NCI-H2081 (cell line): ENCODE data around the gene ISG15.
"Not testable (repeated sequence)": the region's sequence is repeated elsewhere in the genome, so short reads cannot be mapped to it uniquely, and the experiment has no call there.

ENCODE experiments used
- DNase-seq, 2 experiments: peaks; one replicate each; lab custom pipeline; 2025; lab: John Stamatoyannopoulos, UW

ISG15 gene

DNA sequence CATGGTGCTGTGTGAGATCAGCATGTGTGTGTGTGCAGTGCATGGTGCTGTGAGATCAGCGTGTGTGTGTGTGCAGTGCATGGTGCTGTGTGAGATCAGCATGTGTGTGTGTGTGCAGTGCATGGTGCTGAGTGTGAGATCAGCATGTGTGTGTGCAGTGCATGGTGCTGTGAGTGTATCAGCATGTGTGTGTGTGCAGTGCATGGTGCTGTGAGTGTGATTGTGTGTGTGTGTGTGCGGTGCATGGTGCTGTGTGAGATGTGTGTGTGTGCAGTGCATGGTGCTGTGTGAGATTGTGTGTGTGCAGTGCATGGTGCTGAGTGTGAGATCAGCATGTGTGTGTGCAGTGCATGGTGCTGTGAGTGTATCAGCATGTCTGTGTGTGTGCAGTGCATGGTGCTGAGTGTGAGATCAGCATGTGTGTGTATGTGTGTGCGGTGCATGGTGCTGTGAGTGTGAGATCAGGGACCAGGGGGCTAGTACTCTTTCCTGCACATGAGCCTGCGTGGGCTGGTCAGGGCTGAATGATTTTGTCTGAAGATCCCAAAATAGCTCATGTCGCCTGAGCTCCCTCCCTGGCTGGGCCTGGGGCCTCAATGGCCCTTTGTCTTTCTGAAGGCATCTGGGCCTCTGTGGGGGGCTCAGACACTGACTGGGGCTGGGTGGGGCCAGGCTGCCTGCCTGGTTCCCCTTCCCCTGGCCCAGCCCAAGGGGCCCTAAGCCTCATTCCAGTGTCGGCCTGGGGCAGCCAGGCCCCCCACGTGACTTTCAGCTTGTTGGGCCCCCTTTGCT is 17.8 kb downstream of the ISG15 start:
- DNase-seq = not testable (repeated sequence)

DNA sequence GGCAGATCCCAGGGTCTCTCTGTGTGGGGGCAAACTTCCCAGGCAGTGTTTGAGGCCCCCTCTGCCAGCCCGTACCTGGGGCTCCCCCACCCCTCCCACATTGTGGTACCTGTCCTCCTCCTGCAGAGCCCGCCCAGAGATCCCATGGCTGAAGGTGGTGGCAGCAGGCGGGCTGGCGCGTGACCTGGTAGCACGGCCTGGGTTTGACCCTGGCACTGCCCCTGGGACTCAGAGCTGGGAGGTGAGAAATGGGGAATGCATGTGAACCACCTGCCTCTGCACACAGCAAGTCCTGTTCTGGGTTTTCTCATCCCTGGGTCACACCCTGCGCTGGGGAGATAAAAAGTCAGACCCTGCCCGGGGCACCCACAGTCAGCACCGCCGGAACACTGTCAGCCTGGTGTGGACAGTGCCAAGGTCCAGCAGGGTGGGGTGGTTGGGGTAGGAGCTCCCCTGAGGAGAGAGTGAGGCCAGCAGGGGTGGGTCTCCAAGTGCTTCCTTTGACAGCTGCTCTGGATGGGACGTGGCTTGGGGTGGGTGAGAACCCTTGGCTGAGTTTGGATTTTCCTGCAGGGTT is 18.4 kb downstream of the ISG15 start:
- no peak for DNase-seq

DNA sequence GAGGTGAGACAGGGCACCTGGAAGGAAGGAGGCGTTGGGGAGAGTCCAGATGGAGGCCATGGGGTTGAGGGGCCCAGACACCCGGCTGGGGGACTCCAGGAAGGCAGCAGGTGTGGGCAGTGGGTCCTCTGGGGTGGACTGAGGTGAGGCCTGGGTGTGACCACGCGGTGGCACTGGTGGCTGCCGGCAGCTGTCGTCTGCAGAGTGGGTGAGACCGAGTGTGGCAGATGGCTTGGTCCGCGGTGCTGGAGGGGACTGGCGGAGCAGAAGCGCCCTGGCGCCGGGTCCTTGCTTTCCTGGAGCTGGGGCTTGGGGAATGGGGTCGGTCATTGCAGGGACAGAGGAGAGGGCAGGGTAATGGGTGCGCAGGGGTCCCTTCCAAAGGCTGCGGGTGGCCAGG is 19.1 kb downstream of the ISG15 start:
- peak in 1 of 2 experiments; percentile 21 for DNase-seq

DNA sequence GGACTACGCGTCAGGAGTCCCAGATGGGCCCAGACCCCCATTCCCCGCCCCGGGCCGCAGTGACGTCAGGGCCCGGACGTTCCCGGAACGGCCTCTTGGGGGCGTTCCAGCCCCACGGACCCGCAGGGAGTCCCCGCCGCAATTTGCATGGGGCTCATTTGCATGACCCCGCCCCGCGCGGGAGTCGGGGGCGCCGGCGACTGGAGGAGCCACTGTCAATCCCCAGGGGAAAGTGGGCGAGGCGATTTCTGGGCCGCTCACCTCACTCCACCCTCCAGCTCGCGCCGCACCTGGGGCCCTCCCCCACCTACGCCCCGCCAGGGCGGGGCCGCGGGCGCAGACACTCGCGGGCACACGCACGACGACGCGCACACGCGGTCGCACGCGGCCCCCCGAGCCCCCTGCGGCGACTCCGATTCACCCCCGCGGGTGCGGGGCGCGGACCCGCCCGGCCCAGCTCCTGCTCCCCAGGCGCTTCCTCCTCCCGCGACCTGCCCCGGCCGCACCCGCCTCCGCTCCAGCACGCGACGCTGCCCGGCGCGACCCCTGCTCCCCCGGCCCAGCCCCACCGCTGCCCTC is 19.8 kb downstream of the ISG15 start:
- DNase-seq = peak; percentile 87 to 89

DNA sequence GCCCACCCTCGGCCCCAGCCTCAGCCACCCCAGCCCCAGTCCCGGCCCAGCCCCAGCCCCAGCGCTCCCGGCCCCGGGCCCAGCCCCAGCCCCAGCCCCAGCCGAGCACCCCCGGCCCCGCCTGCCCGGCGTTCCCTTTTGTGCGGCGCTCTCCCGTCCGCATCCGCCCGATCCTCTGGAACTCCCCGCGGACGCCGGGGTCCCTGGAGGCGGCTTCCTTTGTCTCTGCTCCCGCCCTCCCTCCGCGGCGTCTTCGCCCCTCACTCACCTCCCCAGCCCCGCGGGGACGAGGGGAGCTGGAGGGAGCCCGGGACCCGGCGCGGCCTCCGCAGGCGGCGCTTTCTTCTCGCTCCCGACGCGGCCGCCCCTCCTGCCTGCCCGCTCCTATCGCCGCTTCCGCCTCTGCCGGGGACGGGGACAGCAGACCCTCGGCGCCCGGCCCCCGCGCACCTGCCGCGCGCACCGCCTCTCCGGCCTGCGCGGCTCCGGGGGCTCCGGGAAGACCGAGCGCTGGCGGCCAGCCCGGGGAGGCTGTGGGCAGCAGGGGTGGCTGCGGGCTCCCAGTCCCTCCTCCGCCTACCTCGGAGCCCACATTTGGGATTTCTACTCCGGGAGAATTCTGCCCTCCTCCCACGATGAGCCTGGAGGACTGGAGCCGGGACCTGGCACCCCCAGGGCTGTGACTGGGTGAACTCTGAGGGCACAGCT is 20.6 kb downstream of the ISG15 start:
- no peak for DNase-seq

DNA sequence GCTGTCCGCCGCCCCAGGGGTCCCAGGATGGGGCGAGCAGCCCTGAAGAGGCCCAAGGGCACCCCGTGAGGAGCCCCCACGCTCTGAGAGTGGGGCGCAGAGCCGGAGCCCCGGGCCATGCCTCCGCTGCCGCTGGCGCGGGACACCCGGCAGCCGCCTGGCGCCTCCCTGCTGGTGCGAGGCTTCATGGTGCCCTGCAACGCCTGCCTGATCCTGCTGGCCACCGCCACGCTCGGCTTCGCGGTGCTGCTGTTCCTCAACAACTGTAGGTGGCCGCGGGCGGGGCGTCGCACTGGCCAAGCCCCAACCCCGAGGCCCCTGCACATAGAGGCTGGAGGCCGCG is 21.1 kb downstream of the ISG15 start:
- peak in 1 of 2 experiments; percentile 3 for DNase-seq

DNA sequence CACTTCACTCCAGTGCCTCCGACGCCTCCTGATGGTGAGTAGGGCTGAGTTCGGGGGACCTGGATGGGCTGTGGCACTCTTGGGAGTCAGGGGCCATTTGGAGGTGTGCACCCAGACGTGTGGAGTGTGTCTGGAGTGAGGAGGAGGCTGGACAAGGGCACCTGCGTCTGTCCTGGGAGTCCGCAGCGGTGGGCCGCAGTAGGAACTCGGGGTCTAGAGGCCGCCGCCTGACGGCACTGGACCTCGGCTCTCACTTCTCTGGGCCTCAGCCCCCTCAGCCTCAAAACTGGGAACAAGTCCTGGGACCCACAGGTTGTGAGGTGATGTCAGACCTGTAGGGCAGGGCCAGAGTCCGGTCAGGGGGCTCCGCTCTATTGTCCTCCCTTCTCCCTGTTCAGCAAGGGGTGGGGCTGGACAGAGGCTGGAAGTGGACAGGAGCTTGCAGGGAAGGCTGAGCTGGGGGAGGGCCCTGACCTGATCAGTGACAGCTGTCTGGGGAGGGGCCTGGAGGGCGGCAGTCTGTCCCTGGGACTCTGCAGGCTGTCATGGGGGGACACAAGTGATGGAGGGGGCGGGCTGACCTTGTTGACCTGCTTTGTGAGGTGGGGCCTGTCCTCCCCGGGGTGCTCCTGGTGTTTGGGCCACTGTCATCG is 22.1 kb downstream of the ISG15 start:
- no peak for DNase-seq

DNA sequence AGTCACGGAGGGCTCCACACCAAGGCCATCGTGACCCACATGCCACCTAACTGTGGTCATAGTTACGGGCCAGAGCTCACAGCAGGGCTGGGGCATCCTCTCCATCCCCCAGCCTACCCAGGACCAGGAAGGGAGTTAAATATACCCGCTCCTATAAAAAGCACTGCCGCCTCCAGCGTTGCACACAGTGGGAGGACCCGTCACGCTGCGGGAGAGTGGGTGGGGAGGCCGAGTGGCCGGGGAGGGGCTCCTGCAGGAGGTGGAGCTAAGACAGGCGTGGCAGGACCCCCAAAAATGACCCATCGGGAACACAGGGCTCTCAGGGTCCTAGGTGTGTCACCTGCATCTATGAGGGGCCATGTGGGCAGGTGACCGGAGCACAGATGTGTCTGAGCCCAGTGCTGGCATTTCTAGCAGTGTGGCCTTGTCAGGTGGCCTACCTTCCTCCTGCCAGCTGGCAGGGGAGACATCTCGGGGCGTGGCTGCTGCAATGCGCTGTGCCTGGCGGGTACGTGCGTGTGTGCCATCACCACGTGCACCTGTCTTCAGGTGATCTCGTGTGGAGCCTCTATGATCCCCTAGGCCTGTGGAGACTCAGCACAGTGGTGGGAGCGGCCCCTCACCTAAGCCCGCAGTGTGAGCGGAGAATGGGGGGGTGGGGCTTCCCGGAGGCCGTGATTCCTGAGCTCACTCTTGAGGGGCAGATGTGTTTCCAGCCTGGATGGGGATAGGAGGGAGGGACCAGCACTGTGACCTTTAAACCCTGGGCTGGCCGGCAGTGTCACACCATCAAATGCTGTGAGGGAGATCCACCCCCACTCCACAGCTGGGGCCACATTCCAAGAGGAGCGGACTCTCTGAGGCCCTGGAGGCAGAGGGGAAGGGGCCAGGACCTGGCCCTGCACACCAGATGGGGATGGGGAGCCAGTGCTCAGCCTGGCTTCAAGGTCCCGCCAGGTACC is 24.4 kb downstream of the ISG15 start:
- no peak for DNase-seq

DNA sequence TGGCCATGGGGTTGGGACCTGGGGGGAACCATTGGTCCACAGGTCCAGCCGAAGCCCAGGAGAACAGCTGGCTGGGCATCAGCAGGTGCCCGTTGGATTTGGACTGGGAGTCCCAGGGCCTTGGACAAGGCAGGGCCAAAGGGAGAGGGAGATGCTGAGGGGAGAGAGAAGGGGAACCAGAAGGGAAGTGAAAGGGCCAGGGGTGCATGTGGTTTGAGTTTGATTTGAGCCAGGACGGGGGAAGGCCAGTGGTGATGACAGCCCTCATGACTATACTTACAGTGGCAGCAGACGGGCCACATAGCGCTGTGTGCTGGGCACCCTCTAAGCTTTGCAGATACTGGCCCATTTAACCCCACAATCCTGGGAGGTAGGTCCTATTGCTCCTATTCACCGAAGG is 25.4 kb downstream of the ISG15 start:
- no peak for DNase-seq

DNA sequence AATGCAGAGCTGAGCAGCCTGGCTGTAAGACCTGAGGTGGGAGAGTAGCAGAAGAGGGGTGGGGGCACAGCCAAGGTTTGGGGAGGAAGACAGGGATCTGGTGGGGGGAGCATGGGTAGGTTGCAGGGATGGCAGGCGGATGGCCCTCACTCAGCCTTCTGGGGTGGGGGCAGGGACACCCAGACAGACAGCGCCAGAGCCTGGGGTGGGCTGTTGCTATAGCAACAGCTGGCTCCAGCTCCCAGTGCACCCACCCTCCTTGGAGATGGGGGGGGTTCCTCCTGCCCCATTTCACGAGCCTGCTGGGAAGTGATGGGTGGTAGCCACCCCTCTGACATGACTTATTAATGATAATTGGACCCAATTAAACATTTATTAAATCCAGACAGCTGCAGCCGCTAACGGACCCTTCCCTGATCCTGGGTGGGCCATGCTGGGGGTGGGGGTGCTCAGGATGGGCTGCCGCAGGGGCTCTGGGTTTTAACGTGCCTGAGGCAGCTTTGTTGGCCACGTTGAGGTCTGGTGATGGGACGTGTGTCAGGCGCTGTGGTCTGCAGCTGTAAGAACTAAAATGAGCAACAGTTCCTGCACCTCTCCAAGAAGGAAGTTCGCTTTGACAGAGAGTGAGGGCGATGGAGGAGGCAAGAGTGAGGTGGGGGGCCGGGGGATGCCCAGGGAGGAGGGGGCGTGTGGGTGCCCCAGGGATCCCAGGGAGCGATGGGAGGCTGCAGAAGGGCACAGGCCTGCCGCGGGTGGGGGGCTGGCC is 26.0 kb downstream of the ISG15 start:
- DNase-seq = no peak

DNA sequence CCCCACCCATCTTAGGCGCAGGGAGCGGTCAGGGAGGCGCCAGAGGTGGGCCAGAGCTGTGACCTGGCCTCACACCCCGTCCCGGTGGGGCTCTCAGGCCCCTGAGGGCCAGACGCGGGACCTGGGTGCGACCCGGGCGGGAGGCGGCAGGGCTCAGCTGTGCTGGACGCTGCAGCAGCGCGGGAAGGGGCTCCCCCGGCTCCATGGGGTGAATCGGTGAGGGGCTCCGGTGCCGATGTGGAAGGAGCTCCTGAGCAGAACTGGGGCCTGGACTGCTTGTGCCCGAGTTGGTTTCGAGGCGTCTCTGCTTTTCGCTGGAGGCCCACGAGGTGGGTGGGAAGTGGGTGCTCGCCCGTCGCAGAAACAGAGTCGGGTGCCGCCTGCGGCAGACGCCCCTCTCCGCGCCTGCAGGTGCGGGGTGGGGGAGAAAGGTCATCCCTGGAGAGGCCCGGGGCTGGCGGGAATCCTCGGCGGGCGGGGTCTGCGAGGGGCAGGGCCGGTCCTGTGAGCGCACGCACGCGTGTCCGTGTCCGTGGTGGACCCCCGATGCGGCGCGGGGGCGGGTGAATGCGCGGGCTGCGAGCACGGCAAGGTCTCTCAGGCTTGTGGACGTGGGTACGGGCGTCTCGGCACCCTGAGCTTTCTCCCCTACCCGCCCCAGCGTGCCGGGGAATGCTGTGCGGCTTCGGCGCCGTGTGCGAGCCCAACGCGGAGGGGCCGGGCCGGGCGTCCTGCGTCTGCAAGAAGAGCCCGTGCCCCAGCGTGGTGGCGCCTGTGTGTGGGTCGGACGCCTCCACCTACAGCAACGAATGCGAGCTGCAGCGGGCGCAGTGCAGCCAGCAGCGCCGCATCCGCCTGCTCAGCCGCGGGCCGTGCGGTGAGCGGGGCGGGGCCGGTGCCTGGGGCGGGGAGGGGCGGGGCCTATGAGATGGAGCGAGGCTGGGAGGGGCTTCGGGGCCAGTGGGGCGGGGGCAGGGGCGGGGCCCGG is 27.0 kb downstream of the ISG15 start:
- peak; percentile 31 to 57 for DNase-seq

DNA sequence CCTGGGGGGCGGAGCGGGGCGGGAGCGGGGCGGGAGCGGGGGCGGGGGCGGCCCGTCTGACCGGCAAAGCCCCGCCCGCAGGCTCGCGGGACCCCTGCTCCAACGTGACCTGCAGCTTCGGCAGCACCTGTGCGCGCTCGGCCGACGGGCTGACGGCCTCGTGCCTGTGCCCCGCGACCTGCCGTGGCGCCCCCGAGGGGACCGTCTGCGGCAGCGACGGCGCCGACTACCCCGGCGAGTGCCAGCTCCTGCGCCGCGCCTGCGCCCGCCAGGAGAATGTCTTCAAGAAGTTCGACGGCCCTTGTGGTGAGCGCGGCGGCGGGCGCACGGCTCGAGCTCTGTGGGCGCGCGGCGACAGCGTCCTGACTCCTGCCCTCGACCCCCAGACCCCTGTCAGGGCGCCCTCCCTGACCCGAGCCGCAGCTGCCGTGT is 27.8 kb downstream of the ISG15 start:
- DNase-seq = no peak

DNA sequence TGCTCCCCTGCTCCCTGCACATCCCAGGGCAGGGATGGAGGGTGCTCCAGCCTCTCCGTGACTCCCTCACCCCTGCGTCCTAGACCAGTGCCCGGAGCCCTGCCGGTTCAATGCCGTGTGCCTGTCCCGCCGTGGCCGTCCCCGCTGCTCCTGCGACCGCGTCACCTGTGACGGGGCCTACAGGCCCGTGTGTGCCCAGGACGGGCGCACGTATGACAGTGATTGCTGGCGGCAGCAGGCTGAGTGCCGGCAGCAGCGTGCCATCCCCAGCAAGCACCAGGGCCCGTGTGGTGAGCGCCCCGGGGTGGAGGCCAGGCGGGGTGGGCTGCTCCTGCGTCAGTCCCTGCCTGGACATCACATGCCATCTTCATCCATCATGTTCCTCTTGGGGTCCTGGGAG is 28.6 kb downstream of the ISG15 start:
- DNase-seq = no peak

DNA sequence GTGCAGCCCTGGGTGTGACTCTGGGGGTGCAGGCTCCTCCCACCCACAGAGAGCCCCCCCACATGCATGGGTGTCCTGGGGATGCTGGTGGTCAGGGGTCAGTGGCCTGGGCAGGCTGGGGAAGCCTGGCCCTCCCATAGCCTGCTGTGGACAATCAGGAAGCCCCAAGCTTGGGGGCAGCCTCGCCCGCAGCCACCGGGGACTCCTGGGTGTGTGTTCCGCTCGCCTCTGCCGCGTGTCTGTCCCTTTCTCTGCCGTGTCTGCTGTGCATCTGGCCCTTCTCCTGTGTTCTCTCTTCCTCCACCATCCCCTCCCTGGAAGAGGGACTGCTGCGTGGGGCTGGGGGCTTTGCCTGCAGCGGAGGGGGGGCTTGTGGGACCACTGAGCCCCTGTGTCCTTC is 29.5 kb downstream of the ISG15 start:
- no peak for DNase-seq

DNA sequence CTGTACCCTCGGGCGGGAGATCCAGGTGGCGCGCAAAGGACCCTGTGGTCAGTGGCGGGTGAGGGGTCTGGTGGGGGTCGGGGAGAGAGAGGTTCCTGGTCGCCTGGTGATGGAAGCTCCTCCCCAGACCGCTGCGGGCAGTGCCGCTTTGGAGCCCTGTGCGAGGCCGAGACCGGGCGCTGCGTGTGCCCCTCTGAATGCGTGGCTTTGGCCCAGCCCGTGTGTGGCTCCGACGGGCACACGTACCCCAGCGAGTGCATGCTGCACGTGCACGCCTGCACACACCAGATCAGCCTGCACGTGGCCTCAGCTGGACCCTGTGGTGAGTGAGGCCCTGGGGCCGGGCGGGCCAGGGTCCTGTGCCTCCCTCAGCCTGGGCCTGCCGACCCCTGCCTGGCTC is 30.1 kb downstream of the ISG15 start:
- DNase-seq = no peak

DNA sequence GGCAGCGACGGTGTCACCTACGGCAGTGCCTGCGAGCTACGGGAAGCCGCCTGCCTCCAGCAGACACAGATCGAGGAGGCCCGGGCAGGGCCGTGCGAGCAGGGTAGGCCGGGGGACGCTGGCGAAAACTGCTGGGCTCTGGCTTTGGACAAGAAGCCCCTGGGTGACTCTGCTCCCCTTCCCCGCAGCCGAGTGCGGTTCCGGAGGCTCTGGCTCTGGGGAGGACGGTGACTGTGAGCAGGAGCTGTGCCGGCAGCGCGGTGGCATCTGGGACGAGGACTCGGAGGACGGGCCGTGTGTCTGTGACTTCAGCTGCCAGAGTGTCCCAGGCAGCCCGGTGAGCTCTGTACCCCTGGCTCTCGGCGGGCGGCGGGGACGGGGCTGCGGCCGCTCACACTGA is 30.6 kb downstream of the ISG15 start:
- no peak for DNase-seq

DNA sequence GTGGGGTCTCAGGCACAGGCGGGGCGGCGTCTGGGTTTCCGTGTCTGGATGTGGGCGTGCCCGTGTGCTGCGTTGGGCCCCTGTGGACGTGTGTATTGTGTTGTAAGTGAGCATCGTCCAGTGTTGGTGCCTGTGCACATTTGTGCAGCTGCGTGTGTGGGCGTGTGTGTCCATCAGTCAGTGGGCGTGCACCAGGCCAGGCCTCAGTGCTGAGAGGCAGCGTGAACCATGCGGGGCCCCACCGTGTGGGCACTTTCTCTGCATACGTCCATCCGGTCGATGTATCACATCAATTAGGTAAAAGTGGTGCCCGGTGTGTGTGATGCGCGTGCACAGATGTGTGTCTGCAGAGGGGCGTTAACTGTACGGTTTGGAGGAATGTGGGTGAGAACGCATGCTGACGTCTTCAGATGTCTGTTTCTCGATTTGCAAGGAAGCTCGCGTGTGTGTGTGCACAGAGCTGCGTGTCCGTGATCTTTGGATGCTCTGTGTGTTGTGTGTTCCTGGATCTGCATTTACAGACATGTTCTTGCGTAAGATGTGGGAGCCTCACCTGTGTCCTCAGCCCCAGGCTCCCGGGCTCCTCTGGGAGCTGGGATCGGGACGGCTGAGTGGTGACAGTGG is 31.3 kb downstream of the ISG15 start:
- no peak for DNase-seq

DNA sequence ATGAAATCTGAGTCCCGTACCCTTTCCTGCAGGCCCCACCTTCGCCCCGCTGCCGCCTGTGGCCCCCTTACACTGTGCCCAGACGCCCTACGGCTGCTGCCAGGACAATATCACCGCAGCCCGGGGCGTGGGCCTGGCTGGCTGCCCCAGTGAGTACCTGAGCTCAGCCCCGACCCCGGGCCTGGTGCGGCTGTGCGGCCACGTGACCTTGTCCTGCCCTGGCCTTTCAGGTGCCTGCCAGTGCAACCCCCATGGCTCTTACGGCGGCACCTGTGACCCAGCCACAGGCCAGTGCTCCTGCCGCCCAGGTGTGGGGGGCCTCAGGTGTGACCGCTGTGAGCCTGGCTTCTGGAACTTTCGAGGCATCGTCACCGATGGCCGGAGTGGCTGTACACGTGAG is 31.8 kb downstream of the ISG15 start:
- DNase-seq = no peak

DNA sequence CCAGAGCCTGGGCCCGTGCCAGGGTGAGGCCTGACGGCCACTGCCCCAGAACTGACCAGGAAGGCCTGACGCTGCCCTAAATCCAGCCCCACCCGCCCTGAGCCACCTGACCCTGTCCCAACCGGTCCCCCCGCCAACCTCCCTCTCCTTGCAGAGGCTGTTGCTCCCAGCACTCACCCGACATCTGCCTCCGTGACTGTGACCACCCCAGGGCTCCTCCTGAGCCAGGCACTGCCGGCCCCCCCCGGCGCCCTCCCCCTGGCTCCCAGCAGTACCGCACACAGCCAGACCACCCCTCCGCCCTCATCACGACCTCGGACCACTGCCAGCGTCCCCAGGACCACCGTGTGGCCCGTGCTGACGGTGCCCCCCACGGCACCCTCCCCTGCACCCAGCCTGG is 32.9 kb downstream of the ISG15 start:
- DNase-seq = no peak
